Transverse colon (tissue), 4 donors: Measurements from ENCODE around the gene ALDH3B2. TPM values are rescaled to one million over a fixed set of nuclear protein-coding genes. Genes with fewer than 3 reads are reported as not detected.
"Not testable (repeated sequence)": the region's sequence is repeated elsewhere in the genome, so short reads cannot be mapped to it uniquely, and the experiment has no call there.

Source experiments
- DNase-seq: peaks from one replicate; pipeline ENCODE4 v3.0.0-alpha.2; 2019
- H3K27ac ChIP-seq, 4 donors: fragments of 200-600 bp; sonication (generic); 2 replicates each; pipeline ENCODE4 v1.5.1; 2016 to 2018; ENCODE audit warnings: inconsistent platforms in 4 of 4
- H3K27me3 ChIP-seq: fragments of 200-600 bp; sonication (generic); 2 replicates; pipeline ENCODE4 v1.5.1; 2017; ENCODE audit warnings: inconsistent platforms
- H3K36me3 ChIP-seq, 4 donors: fragments of 200-600 bp; sonication (generic); 2 replicates each; pipeline ENCODE4 v1.5.1; 2017 to 2019; ENCODE audit warnings: inconsistent platforms in 4 of 4
- H3K4me1 ChIP-seq, 4 donors: fragments of 200-600 bp; sonication (generic); 2 replicates each; pipeline ENCODE4 v1.5.1; 2017 to 2020; ENCODE audit warnings: inconsistent platforms in 4 of 4
- H3K4me3 ChIP-seq, 4 donors: fragments of 200-600 bp; sonication (generic); 1 replicate in 1 of 4; 2 replicates in 3 of 4; pipeline versions ENCODE4 v1.5.1 to v1.6.1; 2017 to 2019; ENCODE audit warnings: inconsistent platforms in 4 of 4
- H3K9me3 ChIP-seq, 2 donors: fragments of 200-600 bp; sonication (generic); 2 replicates each; pipeline ENCODE4 v1.5.1; 2017 to 2019; ENCODE audit warnings: inconsistent platforms in 2 of 2
- CTCF ChIP-seq, 5 experiments: fragments of 200-600 bp in 3 of 5; fragments of 450-650 bp in 2 of 5; sonication (generic) in 3 of 5; IDR thresholded peaks; 1 replicate in 2 of 5; 2 replicates in 3 of 5; pipeline ENCODE4 v1.5.1; 2016 to 2017; ENCODE audit warnings: antibody characterized with exemption in 5 of 5, inconsistent platforms in 3 of 5, mild to moderate bottlenecking in 2 of 5, moderate library complexity in 1 of 5
- EP300 ChIP-seq: sonication (generic); formaldehyde crosslinking; IDR thresholded peaks from one replicate; pipeline ENCODE4 v1.6.1; 2017; ENCODE audit warnings: antibody characterized with exemption, low read depth
- POLR2A ChIP-seq: fragments of 450-650 bp; IDR thresholded peaks from one replicate; pipeline ENCODE4 v1.6.1; 2016; ENCODE audit warnings: antibody characterized with exemption, mild to moderate bottlenecking, moderate library complexity
- POLR2AphosphoS5 ChIP-seq, 3 donors: sonication (generic); formaldehyde crosslinking; IDR thresholded peaks; one replicate each; pipeline ENCODE4 v1.6.1; 2016; ENCODE audit warnings: antibody characterized with exemption in 3 of 3
- WGBS, 2 donors: methylation state at CpG; one replicate each; pipeline ENCODE4 v1.1.5; 2018; ENCODE audit warnings: low coverage in 1 of 2; 5-methylcytosine and 5-hydroxymethylcytosine counted together
- in situ Hi-C, 4 donors: fragments of 200-750 bp; cut with MboI; loops; one replicate each; pipeline versions ENCODE4 v1.15.0 to v1.15.1; 2017; ENCODE audit warnings: low sequenced_read_pairs in 3 of 4, low pct_ligation_motif_present in 1 of 4, low pct_unique_long_range_greater_than_20kb in 1 of 4
- intact Hi-C: fragments of 100-400 bp; cut with DNase I; formaldehyde crosslinking; loops from one replicate; pipeline ENCODE4 v1.15.1; 2023; ENCODE audit warnings: low total_unique reads
- total RNA-seq, 4 donors: library from RNA; depleted of rRNA; stranded (reverse); fragments of >200 nt; gene quantifications; one replicate each; pipeline ENCODE4 v1.1.0, GENCODE V29; 2016

The ALDH3B2 gene
- total RNA-seq, 4 donors from 2014 or later = 13.8 TPM; not detected in 3

GRCh38 chr11:67628710-67629385 lies 45.6 kb downstream of the ALDH3B2 start:
- intact Hi-C loops = loop anchor here (1.0 to 2.0 kb wide), 2 partner anchors 45 to 160 kb away; no protein-coding TSS in a partner anchor
- DNase-seq = no peak
- TF ChIP-seq POLR2A (no peak), EP300 (no peak), POLR2AphosphoS5 (IDR thresholded peaks at IDR 0.05) (no peak), CTCF (IDR thresholded peaks at IDR 0.05) (no peak)

DNA sequence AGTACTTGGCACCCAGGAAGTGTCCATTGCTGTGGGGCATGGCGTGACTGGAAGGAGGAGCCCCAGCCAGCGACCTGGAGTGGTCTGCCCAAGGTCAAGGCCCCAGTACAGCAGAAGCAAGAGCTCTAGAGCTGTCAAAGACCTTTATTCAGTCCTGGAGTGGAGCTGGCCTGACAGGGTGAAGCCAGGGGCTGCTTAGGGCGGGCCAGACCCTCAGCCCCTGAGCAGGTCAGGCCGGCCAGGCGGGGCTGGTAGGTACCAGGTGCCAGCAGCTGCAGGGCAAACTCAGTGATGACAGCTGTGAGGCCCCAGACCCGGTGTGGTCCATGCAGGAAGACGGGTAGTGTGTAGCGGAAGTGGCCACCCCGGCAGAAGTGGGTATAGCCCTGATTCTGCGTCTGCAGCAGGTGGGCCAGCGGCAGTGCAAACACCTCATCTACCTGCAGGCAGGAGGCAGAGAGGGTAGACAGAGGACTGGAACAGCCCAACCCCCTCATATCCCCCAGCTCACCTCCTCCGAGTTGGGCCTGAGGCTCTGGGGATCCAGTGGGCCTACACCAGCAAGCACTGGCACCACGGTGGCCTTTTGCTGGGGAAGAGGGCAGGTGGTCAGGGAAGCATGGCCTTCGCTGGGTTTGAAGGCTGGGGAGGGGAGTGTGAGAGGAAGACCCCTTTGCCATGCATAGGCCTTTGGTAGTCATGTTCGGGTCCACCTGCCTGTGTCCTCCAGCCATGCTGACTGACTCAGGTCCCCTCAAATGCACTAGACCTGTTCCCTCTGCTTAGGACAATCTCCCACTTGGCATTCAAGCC lies 46.4 kb downstream of the ALDH3B2 start:
- Histone ChIP-seq H3K4me1 (peaks cover 9 to 33% (median 29%) of the 10 kb centered on the region in 4 donors), H3K27ac (no peak overlapping the region), H3K36me3 (no peaks in the 10 kb centered on the region), H3K27me3 (no peaks in the 10 kb centered on the region), H3K9me3 (no peaks in the 10 kb centered on the region), H3K4me3 (no peak overlapping the region)
- WGBS, 2 donors = 91 to 100% methylated on average over 1 to 15 of the region's 15 CpGs
- no peak for DNase-seq
- intact Hi-C loops = loop anchor here (2.0 kb wide), 1 partner anchor 161 kb away; no protein-coding TSS in a partner anchor
- TF ChIP-seq POLR2AphosphoS5 (IDR thresholded peaks at IDR 0.05) (no peak), POLR2A (no peak), EP300 (no peak), CTCF (IDR thresholded peaks at IDR 0.05) (no peak)
- in situ Hi-C loops = loop anchor here in 1 of 4 donors (5.0 kb wide), 1 partner anchor 34 kb away; no protein-coding TSS in a partner anchor

More at GRCh38 chr11:67628710-67629385, 45.6 kb downstream of the ALDH3B2 start:
- Histone ChIP-seq H3K36me3 (no peaks in the 10 kb centered on the region), H3K27me3 (no peaks in the 10 kb centered on the region), H3K4me1 (peaks cover 9 to 33% (median 30%) of the 10 kb centered on the region in 4 donors), H3K27ac (peak overlapping the region; percentile 91 to 98 (median 97)), H3K9me3 (no peaks in the 10 kb centered on the region), H3K4me3 (peak overlapping the region in 3 of 4 donors; percentile 56 to 68 (median 59))
- in situ Hi-C loops = loop anchor here in 1 of 4 donors (5.0 kb wide), 1 partner anchor 33 kb away; no protein-coding TSS in a partner anchor
- 34% methylated on average over 22 of the region's 25 CpGs; no CpG with 5 or more reads in 1 of the 2 donors for WGBS, 2 donors

- in situ Hi-C loops (loop anchor here in 1 of 4 donors (5.0 kb wide), 1 partner anchor 35 kb away; no protein-coding TSS in a partner anchor), intact Hi-C loops (no loop called here)
- no peaks in the 10 kb centered on the region for H3K36me3 ChIP-seq
- no peaks in the 10 kb centered on the region for H3K27me3 ChIP-seq
- no peaks in the 10 kb centered on the region for H3K9me3 ChIP-seq
- H3K4me3 ChIP-seq = no peak overlapping the region
- H3K27ac ChIP-seq = no peak overlapping the region
- WGBS, 2 donors = 85% methylated on average over 6 of the region's 6 CpGs; no CpG with 5 or more reads in 1 of the 2 donors
- no peak for TF ChIP-seq POLR2A
- no peak for TF ChIP-seq POLR2AphosphoS5 (IDR thresholded peaks at IDR 0.05)
- no peak for DNase-seq
- peaks cover 9 to 30% (median 26%) of the 10 kb centered on the region in 4 donors for H3K4me1 ChIP-seq
Observed at GRCh38 chr11:67627441-67627811, 47.0 kb downstream of the ALDH3B2 start.

DNA sequence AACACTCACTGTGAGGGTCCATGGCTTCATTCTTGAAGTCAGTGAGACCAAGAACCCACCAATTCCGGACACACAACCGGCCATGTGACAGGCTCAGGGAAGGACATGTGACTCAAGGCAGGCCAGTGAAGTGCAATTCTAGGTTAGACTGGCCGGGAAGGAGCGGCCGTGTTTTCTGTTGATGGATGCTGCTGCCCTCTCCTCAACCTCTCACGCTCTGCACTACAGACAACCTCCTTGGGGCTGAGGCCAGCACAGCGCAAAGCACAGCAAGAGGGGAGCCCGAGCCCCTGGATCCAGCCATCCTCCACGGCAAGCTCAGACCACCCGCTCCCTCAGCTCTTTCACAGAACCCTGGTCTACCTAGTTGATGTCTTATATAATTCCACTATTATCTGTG lies 47.5 kb downstream of the ALDH3B2 start:
- no peak for TF ChIP-seq POLR2AphosphoS5 (IDR thresholded peaks at IDR 0.05)
- no peak for TF ChIP-seq CTCF (IDR thresholded peaks at IDR 0.05)
- no peak for TF ChIP-seq POLR2A
- TF ChIP-seq EP300 = no peak
- intact Hi-C loops = no loop called here
- H3K27ac ChIP-seq = no peak overlapping the region
- H3K9me3 ChIP-seq = no peaks in the 10 kb centered on the region
- no peak overlapping the region for H3K4me3 ChIP-seq
- 91% methylated on average over 10 of the region's 10 CpGs; no CpG with 5 or more reads in 1 of the 2 donors for WGBS, 2 donors
- H3K4me1 ChIP-seq = peaks cover 9 to 27% (median 22%) of the 10 kb centered on the region in 4 donors
- no peaks in the 10 kb centered on the region for H3K27me3 ChIP-seq
- no peaks in the 10 kb centered on the region for H3K36me3 ChIP-seq
- in situ Hi-C loops = loop anchor here in 1 of 4 donors (5.0 kb wide), 1 partner anchor 35 kb away; no protein-coding TSS in a partner anchor
- DNase-seq = no peak

- in situ Hi-C loops = loop anchor here in 1 of 4 donors (5.0 kb wide), 1 partner anchor 36 kb away; no protein-coding TSS in a partner anchor
- H3K36me3 ChIP-seq, intact Hi-C loops, H3K9me3 ChIP-seq, H3K27me3 ChIP-seq, DNase-seq, H3K27ac ChIP-seq, H3K4me3 ChIP-seq: not testable (repeated sequence)
- peaks cover 6 to 22% (median 16%) of the 10 kb centered on the region in 4 donors for H3K4me1 ChIP-seq
- 93 to 100% methylated on average over 3 to 10 of the region's 10 CpGs for WGBS, 2 donors
Observed at GRCh38 chr11:67626131-67626833, 48.1 kb downstream of the ALDH3B2 start.

- WGBS, 2 donors = 100% methylated on average over 1 of the region's 1 CpG; no CpG with 5 or more reads in 1 of the 2 donors
- H3K4me3 ChIP-seq, DNase-seq, H3K27me3 ChIP-seq, H3K36me3 ChIP-seq, H3K27ac ChIP-seq, intact Hi-C loops, H3K9me3 ChIP-seq, H3K4me1 ChIP-seq, in situ Hi-C loops: not testable (repeated sequence)
Observed at GRCh38 chr11:67623795-67624194, 50.6 kb downstream of the ALDH3B2 start.
